HepG2 (cell line): ENCODE data around the gene CHMP4B. TPM values are rescaled to one million over a fixed set of nuclear protein-coding genes. Genes with fewer than 3 reads are reported as not detected.

Source experiments
- ERF ChIP-seq: IDR thresholded peaks from 2 replicates; pipeline ENCODE4 v1.6.1; 2018; ENCODE audit warnings: missing biosample characterization, missing genetic modification reagents
- FOXO1 ChIP-seq: sonication (generic); formaldehyde crosslinking; IDR thresholded peaks from 2 replicates; pipeline ENCODE4 v1.4.0; 2020; ENCODE audit warnings: missing genetic modification reagents
- HDAC2 ChIP-seq: sonication (generic); formaldehyde crosslinking; IDR thresholded peaks from 2 replicates; pipeline ENCODE4 v1.4.0; 2020; ENCODE audit warnings: missing genetic modification reagents
- HNRNPLL ChIP-seq: fragments of 200-400 bp; formaldehyde crosslinking; IDR thresholded peaks from 2 replicates; pipeline ENCODE4 v1.6.1; 2017; ENCODE audit warnings: mild to moderate bottlenecking, low read depth, low read length; ENCODE audit not compliant: poor library complexity, severe bottlenecking
- PHF20 ChIP-seq: sonication (generic); formaldehyde crosslinking; IDR thresholded peaks from 2 replicates; pipeline ENCODE4 v1.5.0; 2020; ENCODE audit warnings: mild to moderate bottlenecking, missing genetic modification reagents
- PLRG1 ChIP-seq: fragments of 450-650 bp; conservative IDR thresholded peaks from 2 replicates; pipeline ENCODE4 v1.6.1; 2016
- REPIN1 ChIP-seq: sonication (generic); formaldehyde crosslinking; IDR thresholded peaks from 2 replicates; pipeline ENCODE4 v1.8.0; 2022; ENCODE audit warnings: missing genetic modification reagents, low read depth, mild to moderate bottlenecking, borderline replicate concordance
- RFXAP ChIP-seq: sonication (generic); formaldehyde crosslinking; IDR thresholded peaks from 2 replicates; pipeline ENCODE4 v1.4.0; 2020; ENCODE audit warnings: missing genetic modification reagents, borderline replicate concordance
- ZFP1 ChIP-seq: IDR thresholded peaks from 2 replicates; pipeline ENCODE4 v1.6.1; 2016
- ZNF552 ChIP-seq: sonication (generic); formaldehyde crosslinking; IDR thresholded peaks from 2 replicates; pipeline ENCODE4 v1.9.0; 2022; ENCODE audit warnings: missing genetic modification reagents, mild to moderate bottlenecking, borderline replicate concordance
- ZNF713 ChIP-seq: sonication (generic); formaldehyde crosslinking; IDR thresholded peaks from 2 replicates; pipeline ENCODE4 v1.4.0; 2020; ENCODE audit warnings: mild to moderate bottlenecking, missing genetic modification reagents
- polyA plus RNA-seq, 8 experiments: library from polyadenylated mRNA; depleted of rRNA in 3 of 8; stranded (reverse) in 7 of 8; unstranded in 1 of 8; fragments of >200 nt; fragmentation: Illumina TruSeq in 4 of 8; extraction: Trizol in 4 of 8; gene quantifications; 2 replicates each; pipeline versions ENCODE4 v1.2.1 to v1.2.3, GENCODE V29; 2011 to 2016; ENCODE audit warnings: low read depth in 4 of 8, missing spikeins in 1 of 8, mixed read lengths in 1 of 8; ENCODE audit not compliant: insufficient read depth in 1 of 8
- total RNA-seq, 5 experiments: library from RNA; depleted of rRNA; stranded (reverse); fragments of >200 nt; fragmentation: Illumina TruSeq; extraction: Trizol; gene quantifications; 2 replicates each; pipeline ENCODE4 v1.2.3, GENCODE V29; 2016; ENCODE audit warnings: low read depth in 1 of 5
- TF ChIP-seq, protein P1 (sequence below): sonication (generic); formaldehyde crosslinking; IDR thresholded peaks from 2 replicates; pipeline ENCODE4 v1.4.0; 2020; ENCODE audit warnings: mild to moderate bottlenecking, missing genetic modification reagents
- TF ChIP-seq, protein P2 (sequence below): sonication (generic); formaldehyde crosslinking; IDR thresholded peaks from 2 replicates; pipeline ENCODE4 v1.5.0; 2020; ENCODE audit warnings: missing genetic modification reagents
- TF ChIP-seq, protein P3 (sequence below): sonication (generic); formaldehyde crosslinking; IDR thresholded peaks from 2 replicates; pipeline ENCODE4 v1.4.0; 2020; ENCODE audit warnings: missing genetic modification reagents
- TF ChIP-seq, protein P4 (sequence below): sonication (generic); formaldehyde crosslinking; IDR thresholded peaks from 2 replicates; pipeline ENCODE4 v1.8.0; 2022; ENCODE audit warnings: missing genetic modification reagents, mild to moderate bottlenecking, moderate library complexity, borderline replicate concordance

The CHMP4B gene
- total and polyA plus RNA-seq, 2 of the 13 experiments (the other 11 are each of a cell fraction or from before 2014, with no cell fraction given) = 40.1 to 45.6 TPM

DNA sequence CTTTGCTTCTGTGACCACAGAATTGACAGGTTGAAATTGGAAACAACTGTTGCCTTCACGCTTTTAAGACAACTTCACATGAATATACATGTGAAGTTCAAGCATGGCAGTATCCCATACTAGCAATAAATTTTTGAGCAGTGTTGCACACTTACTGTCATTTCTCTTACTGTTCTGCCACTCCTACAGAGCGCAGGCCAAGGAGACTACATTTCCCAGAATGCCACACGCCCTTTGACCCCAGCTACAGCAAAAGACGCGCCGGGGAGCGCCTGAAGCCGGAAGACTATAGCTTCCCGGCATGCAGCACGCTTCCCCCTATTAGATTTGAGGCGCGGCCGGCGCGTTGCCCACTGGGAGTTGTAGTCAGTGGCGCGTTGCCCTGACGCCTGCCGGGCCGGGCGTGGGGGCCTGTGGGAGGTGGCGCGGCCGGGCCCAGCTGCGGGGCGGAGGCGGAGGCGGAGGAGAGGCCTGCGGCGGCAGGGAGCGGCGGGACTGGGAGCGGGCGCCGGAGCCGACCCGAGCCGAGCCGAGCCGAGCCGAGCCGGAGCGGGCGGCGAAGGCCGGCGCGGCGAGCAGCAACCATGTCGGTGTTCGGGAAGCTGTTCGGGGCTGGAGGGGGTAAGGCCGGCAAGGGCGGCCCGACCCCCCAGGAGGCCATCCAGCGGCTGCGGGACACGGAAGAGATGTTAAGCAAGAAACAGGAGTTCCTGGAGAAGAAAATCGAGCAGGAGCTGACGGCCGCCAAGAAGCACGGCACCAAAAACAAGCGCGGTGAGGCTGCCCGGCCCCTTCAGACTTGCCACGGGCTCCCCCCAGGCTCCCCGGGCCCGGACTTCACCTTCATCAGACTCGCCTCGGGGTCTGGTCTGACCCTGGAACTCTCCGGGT, at the start of gene CHMP4B (continued):
- TF ChIP-seq, protein P1, sequence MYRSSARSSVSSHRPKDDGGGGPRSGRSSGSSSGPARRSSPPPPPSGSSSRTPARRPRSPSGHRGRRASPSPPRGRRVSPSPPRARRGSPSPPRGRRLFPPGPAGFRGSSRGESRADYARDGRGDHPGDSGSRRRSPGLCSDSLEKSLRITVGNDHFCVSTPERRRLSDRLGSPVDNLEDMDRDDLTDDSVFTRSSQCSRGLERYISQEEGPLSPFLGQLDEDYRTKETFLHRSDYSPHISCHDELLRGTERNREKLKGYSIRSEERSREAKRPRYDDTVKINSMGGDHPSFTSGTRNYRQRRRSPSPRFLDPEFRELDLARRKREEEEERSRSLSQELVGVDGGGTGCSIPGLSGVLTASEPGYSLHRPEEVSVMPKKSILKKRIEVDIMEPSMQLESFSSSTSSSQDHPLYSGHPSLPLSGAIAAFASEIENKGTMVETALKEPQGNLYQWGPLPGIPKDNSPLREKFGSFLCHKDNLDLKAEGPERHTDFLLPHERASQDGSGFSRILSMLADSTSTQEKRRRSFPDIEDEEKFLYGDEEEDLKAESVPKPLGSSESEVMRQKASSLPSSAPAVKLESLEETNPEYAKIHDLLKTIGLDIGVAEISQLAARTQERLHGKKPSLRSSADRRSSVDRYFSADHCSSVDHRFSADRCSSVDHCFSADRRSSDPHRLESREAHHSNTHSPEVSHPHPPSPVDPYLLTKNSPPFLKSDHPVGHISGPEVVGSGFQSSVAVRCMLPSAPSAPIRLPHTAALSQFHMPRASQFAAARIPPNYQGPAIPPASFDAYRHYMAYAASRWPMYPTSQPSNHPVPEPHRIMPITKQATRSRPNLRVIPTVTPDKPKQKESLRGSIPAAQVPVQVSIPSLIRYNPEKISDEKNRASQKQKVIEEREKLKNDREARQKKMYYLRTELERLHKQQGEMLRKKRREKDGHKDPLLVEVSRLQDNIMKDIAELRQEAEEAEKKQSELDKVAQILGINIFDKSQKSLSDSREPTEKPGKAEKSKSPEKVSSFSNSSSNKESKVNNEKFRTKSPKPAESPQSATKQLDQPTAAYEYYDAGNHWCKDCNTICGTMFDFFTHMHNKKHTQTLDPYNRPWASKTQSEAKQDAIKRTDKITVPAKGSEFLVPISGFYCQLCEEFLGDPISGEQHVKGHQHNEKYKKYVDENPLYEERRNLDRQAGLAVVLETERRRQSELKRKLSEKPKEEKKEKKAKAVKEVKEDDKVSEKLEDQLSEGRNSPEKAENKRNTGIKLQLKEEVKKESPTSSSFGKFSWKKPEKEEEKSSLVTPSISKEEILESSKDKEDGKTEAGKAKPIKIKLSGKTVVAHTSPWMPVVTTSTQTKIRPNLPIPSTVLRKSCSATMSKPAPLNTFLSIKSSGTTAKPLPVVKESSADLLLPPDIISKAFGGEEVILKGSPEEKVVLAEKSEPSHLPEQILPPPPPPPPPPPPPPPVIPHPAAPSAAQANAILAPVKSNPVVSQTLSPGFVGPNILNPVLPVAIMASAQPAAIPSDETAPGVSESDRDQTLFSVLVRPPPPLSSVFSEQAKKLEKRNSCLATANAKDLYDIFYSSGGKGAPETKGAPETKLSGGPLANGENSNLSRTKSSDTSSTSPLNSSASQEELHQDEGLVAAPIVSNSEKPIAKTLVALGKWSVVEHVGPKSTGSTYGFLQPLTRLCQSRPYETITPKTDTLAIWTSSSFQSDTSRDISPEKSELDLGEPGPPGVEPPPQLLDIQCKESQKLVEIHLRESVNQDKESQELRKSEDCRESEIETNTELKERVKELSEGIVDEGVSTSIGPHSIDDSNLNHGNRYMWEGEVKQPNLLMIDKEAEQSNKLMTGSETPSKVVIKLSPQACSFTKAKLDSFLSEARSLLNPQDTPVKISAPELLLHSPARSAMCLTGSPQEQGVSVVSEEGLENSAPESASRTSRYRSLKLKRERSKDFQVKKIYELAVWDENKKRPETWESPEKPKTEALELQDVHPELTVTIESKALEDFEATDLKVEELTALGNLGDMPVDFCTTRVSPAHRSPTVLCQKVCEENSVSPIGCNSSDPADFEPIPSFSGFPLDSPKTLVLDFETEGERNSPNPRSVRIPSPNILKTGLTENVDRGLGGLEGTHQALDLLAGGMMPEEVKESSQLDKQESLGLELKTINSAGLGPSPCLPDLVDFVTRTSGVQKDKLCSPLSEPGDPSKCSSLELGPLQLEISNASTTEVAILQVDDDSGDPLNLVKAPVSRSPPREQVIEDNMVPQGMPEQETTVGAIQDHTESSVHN (CRISPR knock-in tag) = no peak; the same call in 1 of the 2 replicates
- peak; percentile 89 for TF ChIP-seq ERF (CRISPR knock-in tag)
- TF ChIP-seq RFXAP = peak; percentile 84
- TF ChIP-seq HNRNPLL = peak; percentile 79
- peak; percentile 68; the same call in 1 of the 2 replicates for TF ChIP-seq HDAC2
- TF ChIP-seq ZNF713 = peak; percentile 96; the same call in 1 of the 2 replicates
- peak; percentile 63; the same call in 1 of the 2 replicates for TF ChIP-seq REPIN1 (CRISPR knock-in tag)
- peak; percentile 27; the same call in 1 of the 2 replicates for TF ChIP-seq ZNF552
- TF ChIP-seq ZFP1 (CRISPR knock-in tag) = peak; percentile 82; the same call in 1 of the 2 replicates
- peak; percentile 90 for TF ChIP-seq FOXO1
- TF ChIP-seq PHF20 (CRISPR knock-in tag) = peak; percentile 91
- TF ChIP-seq, protein P2, sequence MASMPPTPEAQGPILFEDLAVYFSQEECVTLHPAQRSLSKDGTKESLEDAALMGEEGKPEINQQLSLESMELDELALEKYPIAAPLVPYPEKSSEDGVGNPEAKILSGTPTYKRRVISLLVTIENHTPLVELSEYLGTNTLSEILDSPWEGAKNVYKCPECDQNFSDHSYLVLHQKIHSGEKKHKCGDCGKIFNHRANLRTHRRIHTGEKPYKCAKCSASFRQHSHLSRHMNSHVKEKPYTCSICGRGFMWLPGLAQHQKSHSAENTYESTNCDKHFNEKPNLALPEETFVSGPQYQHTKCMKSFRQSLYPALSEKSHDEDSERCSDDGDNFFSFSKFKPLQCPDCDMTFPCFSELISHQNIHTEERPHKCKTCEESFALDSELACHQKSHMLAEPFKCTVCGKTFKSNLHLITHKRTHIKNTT (CRISPR knock-in tag) = peak; percentile 100
- TF ChIP-seq, protein P3, sequence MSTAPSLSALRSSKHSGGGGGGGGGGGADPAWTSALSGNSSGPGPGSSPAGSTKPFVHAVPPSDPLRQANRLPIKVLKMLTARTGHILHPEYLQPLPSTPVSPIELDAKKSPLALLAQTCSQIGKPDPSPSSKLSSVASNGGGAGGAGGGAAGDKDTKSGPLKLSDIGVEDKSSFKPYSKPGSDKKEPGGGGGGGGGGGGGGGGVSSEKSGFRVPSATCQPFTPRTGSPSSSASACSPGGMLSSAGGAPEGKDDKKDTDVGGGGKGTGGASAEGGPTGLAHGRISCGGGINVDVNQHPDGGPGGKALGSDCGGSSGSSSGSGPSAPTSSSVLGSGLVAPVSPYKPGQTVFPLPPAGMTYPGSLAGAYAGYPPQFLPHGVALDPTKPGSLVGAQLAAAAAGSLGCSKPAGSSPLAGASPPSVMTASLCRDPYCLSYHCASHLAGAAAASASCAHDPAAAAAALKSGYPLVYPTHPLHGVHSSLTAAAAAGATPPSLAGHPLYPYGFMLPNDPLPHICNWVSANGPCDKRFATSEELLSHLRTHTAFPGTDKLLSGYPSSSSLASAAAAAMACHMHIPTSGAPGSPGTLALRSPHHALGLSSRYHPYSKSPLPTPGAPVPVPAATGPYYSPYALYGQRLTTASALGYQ = peak; percentile 70; the same call in 1 of the 2 replicates
- no peak for TF ChIP-seq PLRG1
- TF ChIP-seq, protein P4, sequence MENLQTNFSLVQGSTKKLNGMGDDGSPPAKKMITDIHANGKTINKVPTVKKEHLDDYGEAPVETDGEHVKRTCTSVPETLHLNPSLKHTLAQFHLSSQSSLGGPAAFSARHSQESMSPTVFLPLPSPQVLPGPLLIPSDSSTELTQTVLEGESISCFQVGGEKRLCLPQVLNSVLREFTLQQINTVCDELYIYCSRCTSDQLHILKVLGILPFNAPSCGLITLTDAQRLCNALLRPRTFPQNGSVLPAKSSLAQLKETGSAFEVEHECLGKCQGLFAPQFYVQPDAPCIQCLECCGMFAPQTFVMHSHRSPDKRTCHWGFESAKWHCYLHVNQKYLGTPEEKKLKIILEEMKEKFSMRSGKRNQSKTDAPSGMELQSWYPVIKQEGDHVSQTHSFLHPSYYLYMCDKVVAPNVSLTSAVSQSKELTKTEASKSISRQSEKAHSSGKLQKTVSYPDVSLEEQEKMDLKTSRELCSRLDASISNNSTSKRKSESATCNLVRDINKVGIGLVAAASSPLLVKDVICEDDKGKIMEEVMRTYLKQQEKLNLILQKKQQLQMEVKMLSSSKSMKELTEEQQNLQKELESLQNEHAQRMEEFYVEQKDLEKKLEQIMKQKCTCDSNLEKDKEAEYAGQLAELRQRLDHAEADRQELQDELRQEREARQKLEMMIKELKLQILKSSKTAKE (CRISPR knock-in tag) = no peak
